Measurements from ENCODE around the gene RPS6KA4. TPM values are rescaled to one million over a fixed set of nuclear protein-coding genes. Genes with fewer than 3 reads are reported as not detected.
A peak's percentile ranks its signal among the peaks of the same experiment; 100 is the strongest.

RPS6KA4 gene
- total RNA-seq, 2 experiments from 2014 or later = 7.3 to 9.2 TPM

GRCh38 chr11:64356498-64357411, 2.2 kb upstream of the RPS6KA4 start:
- no peaks in the 10 kb centered on the region for H3K9me3 Mint-ChIP-seq
- peaks cover 18% of the 10 kb centered on the region for H3K36me3 Mint-ChIP-seq (ENCODE audit: low read depth)
- H3K27me3 Mint-ChIP-seq = no peaks in the 10 kb centered on the region
- no peak for ATAC-seq (ENCODE audit: poor library complexity)
- no peak for TF ChIP-seq CTCF (IDR thresholded peaks at IDR 0.05)
- CTCF ChIA-PET = interaction anchor here (1.3 kb wide), 1 partner anchor 52 kb away, joined by 3 read pairs; no protein-coding TSS in a partner anchor
- H3K4me1 Mint-ChIP-seq (ENCODE audit: low read depth) = peaks cover 25% of the 10 kb centered on the region
- Histone ChIP-seq H3K4me3 (ENCODE audit: low read length) (no peak overlapping the region), H3K27ac (ENCODE audit: low read depth in 1 of 2, low read length in 2 of 2) (no peak overlapping the region), H3K4me1 (ENCODE audit: insufficient read depth, low read length) (peaks cover 38% of the 10 kb centered on the region), H3K36me3 (ENCODE audit: insufficient read depth, low read length) (peaks cover 39% of the 10 kb centered on the region), H3K9me3 (ENCODE audit: control insufficient read depth in 1 of 2, insufficient read depth in 1 of 2, low read length in 2 of 2) (no peaks in the 10 kb centered on the region), H3K27me3 (ENCODE audit: control insufficient read depth in 1 of 2, insufficient read depth in 2 of 2, low read length in 2 of 2) (no peaks in the 10 kb centered on the region)
- H3K27ac Mint-ChIP-seq = no peak overlapping the region
- DNase-seq = peak in 4 of 14 experiments; percentile 25 to 67 (median 38)
- POLR2A ChIA-PET = interaction anchor here (6.3 kb wide), 1 partner anchor 39 kb away, joined by 45 read pairs; the partner anchor contains the start of genes PRDX5 and TRMT112
- peak overlapping the region; percentile 74 for H3K4me3 Mint-ChIP-seq
- intact Hi-C loops (cut with DNase I, micrococcal nuclease) = loop anchor here in 1 of 2 experiments (5.0 kb wide), 1 partner anchor 39 kb away; the partner anchor contains the start of genes PRDX5 and TRMT112

GRCh38 chr11:64357446-64357845, 1.5 kb upstream of the RPS6KA4 start:
- Histone ChIP-seq H3K27me3 (ENCODE audit: control insufficient read depth in 1 of 2, insufficient read depth in 2 of 2, low read length in 2 of 2) (no peaks in the 10 kb centered on the region), H3K9me3 (ENCODE audit: control insufficient read depth in 1 of 2, insufficient read depth in 1 of 2, low read length in 2 of 2) (no peaks in the 10 kb centered on the region), H3K4me1 (ENCODE audit: insufficient read depth, low read length) (peaks cover 38% of the 10 kb centered on the region), H3K27ac (ENCODE audit: low read depth in 1 of 2, low read length in 2 of 2) (no peak overlapping the region), H3K36me3 (ENCODE audit: insufficient read depth, low read length) (peaks cover 44% of the 10 kb centered on the region), H3K4me3 (ENCODE audit: low read length) (no peak overlapping the region)
- DNase-seq (no peak), ATAC-seq (ENCODE audit: poor library complexity) (no peak)
- ChIA-PET POLR2A (interaction anchor here (6.3 kb wide), 1 partner anchor 40 kb away, joined by 45 read pairs; the partner anchor contains the start of genes PRDX5 and TRMT112), CTCF (interaction anchor here (1.3 kb wide), 1 partner anchor 53 kb away, joined by 3 read pairs; no protein-coding TSS in a partner anchor)
- Mint-ChIP-seq H3K4me1 (ENCODE audit: low read depth) (peaks cover 25% of the 10 kb centered on the region), H3K9me3 (no peaks in the 10 kb centered on the region), H3K4me3 (no peak overlapping the region), H3K36me3 (ENCODE audit: low read depth) (peaks cover 25% of the 10 kb centered on the region), H3K27me3 (no peaks in the 10 kb centered on the region), H3K27ac (no peak overlapping the region)
- intact Hi-C loops (cut with DNase I, micrococcal nuclease) = loop anchor here in 1 of 2 experiments (5.0 kb wide), 1 partner anchor 40 kb away; the partner anchor contains the start of genes PRDX5 and TRMT112
- no peak for TF ChIP-seq CTCF (IDR thresholded peaks at IDR 0.05)

GRCh38 chr11:64357904-64358535, 942 bp upstream of the RPS6KA4 start:
- Mint-ChIP-seq H3K4me1 (ENCODE audit: low read depth) (peaks cover 25% of the 10 kb centered on the region), H3K27me3 (no peaks in the 10 kb centered on the region), H3K4me3 (peak overlapping the region; percentile 69), H3K36me3 (ENCODE audit: low read depth) (peaks cover 31% of the 10 kb centered on the region), H3K27ac (no peak overlapping the region), H3K9me3 (no peaks in the 10 kb centered on the region)
- no peaks in the 10 kb centered on the region for H3K9me3 ChIP-seq (ENCODE audit: control insufficient read depth in 1 of 2, insufficient read depth in 1 of 2, low read length in 2 of 2)
- peaks cover 38% of the 10 kb centered on the region for H3K4me1 ChIP-seq (ENCODE audit: insufficient read depth, low read length)
- no peak for TF ChIP-seq CTCF (IDR thresholded peaks at IDR 0.05)
- intact Hi-C loops (cut with DNase I, micrococcal nuclease) = loop anchor here in 1 of 2 experiments (5.0 kb wide), 1 partner anchor 41 kb away; the partner anchor contains the start of genes PRDX5 and TRMT112
- CTCF ChIA-PET = no interaction called here
- no peak for ATAC-seq (ENCODE audit: poor library complexity)
- peaks cover 43% of the 10 kb centered on the region for H3K36me3 ChIP-seq (ENCODE audit: insufficient read depth, low read length)
- no peak overlapping the region for H3K27ac ChIP-seq (ENCODE audit: low read depth in 1 of 2, low read length in 2 of 2)
- H3K4me3 ChIP-seq (ENCODE audit: low read length) = peak overlapping the region; percentile 57
- peak in 8 of 14 experiments; percentile 25 to 63 (median 50) for DNase-seq
- POLR2A ChIA-PET = interaction anchor here (6.3 kb wide), 1 partner anchor 40 kb away, joined by 45 read pairs; the partner anchor contains the start of genes PRDX5 and TRMT112
- no peaks in the 10 kb centered on the region for H3K27me3 ChIP-seq (ENCODE audit: control insufficient read depth in 1 of 2, insufficient read depth in 2 of 2, low read length in 2 of 2)
